GM21528 (cell line): ENCODE results near the gene HAPSTR1.
"Not testable (repeated sequence)": the region's sequence is repeated elsewhere in the genome, so short reads cannot be mapped to it uniquely, and the experiment has no call there.

Experiments used
- ATAC-seq: cut with Tn5 transposase; IDR thresholded peaks from one replicate; pipeline ENCODE4 v1.9.1; 2021; ENCODE audit warnings: mild to moderate bottlenecking, moderate library complexity; ENCODE audit not compliant: unreplicated experiment, low FRiP score

The HAPSTR1 gene

GRCh38 chr16:9070254-9070653, 21.2 kb upstream of the HAPSTR1 start:
- no peak for ATAC-seq

GRCh38 chr16:9071377-9071776, 20.1 kb upstream of the HAPSTR1 start:
- no peak for ATAC-seq

- ATAC-seq, result peak; percentile 73
Observed at GRCh38 chr16:9072806-9073341, 18.6 kb upstream of the HAPSTR1 start.

GRCh38 chr16:9075299-9076071, 16.0 kb upstream of the HAPSTR1 start:
- ATAC-seq, result no peak

- ATAC-seq, result no peak
Observed at GRCh38 chr16:9077091-9077809, 14.2 kb upstream of the HAPSTR1 start.

GRCh38 chr16:9078467-9079429, 12.7 kb upstream of the HAPSTR1 start:
- peak; percentile 62 for ATAC-seq

- no peak for ATAC-seq
Observed at GRCh38 chr16:9079430-9079812, 12.0 kb upstream of the HAPSTR1 start.

- no peak for ATAC-seq
Observed at GRCh38 chr16:9081158-9081557, 10.3 kb upstream of the HAPSTR1 start.

GRCh38 chr16:9081843-9082242, 9.6 kb upstream of the HAPSTR1 start:
- no peak for ATAC-seq

GRCh38 chr16:9082422-9082821, 9.0 kb upstream of the HAPSTR1 start:
- ATAC-seq, result no peak

GRCh38 chr16:9087733-9088132, 3.7 kb upstream of the HAPSTR1 start:
- not testable (repeated sequence) for ATAC-seq

GRCh38 chr16:9088848-9089247, 2.6 kb upstream of the HAPSTR1 start:
- ATAC-seq, result no peak

GRCh38 chr16:9089660-9090059, 1.8 kb upstream of the HAPSTR1 start:
- no peak for ATAC-seq

- ATAC-seq, result peak; percentile 2
Observed at GRCh38 chr16:9090101-9090959, 1.1 kb upstream of the HAPSTR1 start.

- peak; percentile 17 for ATAC-seq
Observed at GRCh38 chr16:9091867-9092281, 430 bp downstream of the HAPSTR1 start.

GRCh38 chr16:9092282-9092977, 986 bp downstream of the HAPSTR1 start:
- ATAC-seq, result peak; percentile 21

GRCh38 chr16:9092978-9093344, 1.5 kb downstream of the HAPSTR1 start:
- ATAC-seq, result no peak

- no peak for ATAC-seq
Observed at GRCh38 chr16:9094011-9094846, 2.8 kb downstream of the HAPSTR1 start.
